Measurements from ENCODE around the gene FRMD3. TPM values are rescaled to one million over a fixed set of nuclear protein-coding genes. Genes with fewer than 3 reads are reported as not detected.

Gene FRMD3
- total RNA-seq, 1 experiment from 2014 or later, result 1.4 TPM

DNA sequence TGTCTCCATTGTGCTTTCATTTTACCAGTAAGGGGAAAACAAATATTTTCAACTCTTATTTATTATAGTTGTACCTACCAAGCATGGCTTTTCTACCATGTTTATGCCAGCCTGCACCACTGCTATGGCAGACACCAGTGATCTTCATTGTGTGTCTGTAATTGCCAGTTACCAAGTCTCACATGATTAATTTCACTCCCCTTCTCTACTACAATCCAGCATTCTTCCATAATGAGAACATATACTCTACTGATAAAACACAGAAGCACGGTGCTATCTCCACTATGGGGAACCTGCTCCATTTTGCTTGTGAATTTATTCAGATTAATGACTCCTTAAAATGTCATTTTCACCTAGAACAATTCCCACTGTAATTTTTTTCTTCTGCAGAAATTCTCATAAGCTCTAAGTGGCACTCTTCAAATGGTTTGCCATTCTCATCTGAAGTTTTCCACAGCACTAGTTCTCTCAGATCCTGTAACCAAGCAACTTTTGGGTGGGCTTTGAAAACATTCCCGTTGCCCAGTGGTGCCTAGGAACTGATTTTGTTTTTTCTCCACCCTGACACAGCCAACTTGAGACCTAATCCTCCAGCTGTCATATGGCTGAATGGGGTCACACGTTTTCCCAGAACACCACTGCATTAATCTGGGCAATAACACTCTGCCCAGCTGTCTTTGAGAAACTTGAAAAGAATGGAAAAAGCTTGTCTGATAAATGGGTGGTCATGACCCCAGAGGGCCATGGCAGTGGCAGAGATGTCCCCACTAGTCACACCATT is 252.6 kb downstream of the FRMD3 start:
- H3K27ac Mint-ChIP-seq, result no peak overlapping the region
- ATAC-seq (no peak), DNase-seq (ENCODE audit: low spot score) (no peak)
- H3K27me3 Mint-ChIP-seq (ENCODE audit: low read depth), result no peaks in the 10 kb centered on the region
- H3K9me3 Mint-ChIP-seq, result no peaks in the 10 kb centered on the region
- no peak for TF ChIP-seq ZNF416 (CRISPR knock-in tag; IDR thresholded peaks at IDR 0.05)
- no peak for TF ChIP-seq NR2C2 (CRISPR knock-in tag; IDR thresholded peaks at IDR 0.05)
- TF ChIP-seq IRF2 (CRISPR knock-in tag; IDR thresholded peaks at IDR 0.05; ENCODE audit: borderline replicate concordance, low read depth), result no peak
- no peak for TF ChIP-seq FOXP1 (CRISPR knock-in tag; IDR thresholded peaks at IDR 0.05; ENCODE audit: borderline replicate concordance)
- no peak for TF ChIP-seq SMAD3 (CRISPR knock-in tag; IDR thresholded peaks at IDR 0.05; ENCODE audit: borderline replicate concordance)
- TF ChIP-seq, protein P1, sequence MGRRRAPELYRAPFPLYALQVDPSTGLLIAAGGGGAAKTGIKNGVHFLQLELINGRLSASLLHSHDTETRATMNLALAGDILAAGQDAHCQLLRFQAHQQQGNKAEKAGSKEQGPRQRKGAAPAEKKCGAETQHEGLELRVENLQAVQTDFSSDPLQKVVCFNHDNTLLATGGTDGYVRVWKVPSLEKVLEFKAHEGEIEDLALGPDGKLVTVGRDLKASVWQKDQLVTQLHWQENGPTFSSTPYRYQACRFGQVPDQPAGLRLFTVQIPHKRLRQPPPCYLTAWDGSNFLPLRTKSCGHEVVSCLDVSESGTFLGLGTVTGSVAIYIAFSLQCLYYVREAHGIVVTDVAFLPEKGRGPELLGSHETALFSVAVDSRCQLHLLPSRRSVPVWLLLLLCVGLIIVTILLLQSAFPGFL (CRISPR knock-in tag; IDR thresholded peaks at IDR 0.05; ENCODE audit: borderline replicate concordance), result no peak
- TF ChIP-seq, protein P2, sequence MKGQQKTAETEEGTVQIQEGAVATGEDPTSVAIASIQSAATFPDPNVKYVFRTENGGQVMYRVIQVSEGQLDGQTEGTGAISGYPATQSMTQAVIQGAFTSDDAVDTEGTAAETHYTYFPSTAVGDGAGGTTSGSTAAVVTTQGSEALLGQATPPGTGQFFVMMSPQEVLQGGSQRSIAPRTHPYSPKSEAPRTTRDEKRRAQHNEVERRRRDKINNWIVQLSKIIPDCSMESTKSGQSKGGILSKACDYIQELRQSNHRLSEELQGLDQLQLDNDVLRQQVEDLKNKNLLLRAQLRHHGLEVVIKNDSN (CRISPR knock-in tag; IDR thresholded peaks at IDR 0.05), result no peak
- TF ChIP-seq FOXJ3 (CRISPR knock-in tag; IDR thresholded peaks at IDR 0.05; ENCODE audit: borderline replicate concordance), result no peak
- no peak for TF ChIP-seq TEAD4 (CRISPR knock-in tag; IDR thresholded peaks at IDR 0.05)
- TF ChIP-seq, protein P3, sequence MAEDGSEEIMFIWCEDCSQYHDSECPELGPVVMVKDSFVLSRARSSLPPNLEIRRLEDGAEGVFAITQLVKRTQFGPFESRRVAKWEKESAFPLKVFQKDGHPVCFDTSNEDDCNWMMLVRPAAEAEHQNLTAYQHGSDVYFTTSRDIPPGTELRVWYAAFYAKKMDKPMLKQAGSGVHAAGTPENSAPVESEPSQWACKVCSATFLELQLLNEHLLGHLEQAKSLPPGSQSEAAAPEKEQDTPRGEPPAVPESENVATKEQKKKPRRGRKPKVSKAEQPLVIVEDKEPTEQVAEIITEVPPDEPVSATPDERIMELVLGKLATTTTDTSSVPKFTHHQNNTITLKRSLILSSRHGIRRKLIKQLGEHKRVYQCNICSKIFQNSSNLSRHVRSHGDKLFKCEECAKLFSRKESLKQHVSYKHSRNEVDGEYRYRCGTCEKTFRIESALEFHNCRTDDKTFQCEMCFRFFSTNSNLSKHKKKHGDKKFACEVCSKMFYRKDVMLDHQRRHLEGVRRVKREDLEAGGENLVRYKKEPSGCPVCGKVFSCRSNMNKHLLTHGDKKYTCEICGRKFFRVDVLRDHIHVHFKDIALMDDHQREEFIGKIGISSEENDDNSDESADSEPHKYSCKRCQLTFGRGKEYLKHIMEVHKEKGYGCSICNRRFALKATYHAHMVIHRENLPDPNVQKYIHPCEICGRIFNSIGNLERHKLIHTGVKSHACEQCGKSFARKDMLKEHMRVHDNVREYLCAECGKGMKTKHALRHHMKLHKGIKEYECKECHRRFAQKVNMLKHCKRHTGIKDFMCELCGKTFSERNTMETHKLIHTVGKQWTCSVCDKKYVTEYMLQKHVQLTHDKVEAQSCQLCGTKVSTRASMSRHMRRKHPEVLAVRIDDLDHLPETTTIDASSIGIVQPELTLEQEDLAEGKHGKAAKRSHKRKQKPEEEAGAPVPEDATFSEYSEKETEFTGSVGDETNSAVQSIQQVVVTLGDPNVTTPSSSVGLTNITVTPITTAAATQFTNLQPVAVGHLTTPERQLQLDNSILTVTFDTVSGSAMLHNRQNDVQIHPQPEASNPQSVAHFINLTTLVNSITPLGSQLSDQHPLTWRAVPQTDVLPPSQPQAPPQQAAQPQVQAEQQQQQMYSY (CRISPR knock-in tag; IDR thresholded peaks at IDR 0.05), result no peak
- TF ChIP-seq ATF1 (CRISPR knock-in tag; IDR thresholded peaks at IDR 0.05), result no peak
- TF ChIP-seq, protein P4, sequence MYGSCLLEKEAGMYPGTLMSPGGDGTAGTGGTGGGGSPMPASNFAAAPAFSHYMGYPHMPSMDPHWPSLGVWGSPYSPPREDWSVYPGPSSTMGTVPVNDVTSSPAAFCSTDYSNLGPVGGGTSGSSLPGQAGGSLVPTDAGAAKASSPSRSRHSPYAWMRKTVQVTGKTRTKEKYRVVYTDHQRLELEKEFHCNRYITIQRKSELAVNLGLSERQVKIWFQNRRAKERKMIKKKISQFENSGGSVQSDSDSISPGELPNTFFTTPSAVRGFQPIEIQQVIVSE (CRISPR knock-in tag; IDR thresholded peaks at IDR 0.05; ENCODE audit: borderline replicate concordance), result no peak
- no peak for TF ChIP-seq FOXK1 (CRISPR knock-in tag; IDR thresholded peaks at IDR 0.05)
- TF ChIP-seq, protein P5, sequence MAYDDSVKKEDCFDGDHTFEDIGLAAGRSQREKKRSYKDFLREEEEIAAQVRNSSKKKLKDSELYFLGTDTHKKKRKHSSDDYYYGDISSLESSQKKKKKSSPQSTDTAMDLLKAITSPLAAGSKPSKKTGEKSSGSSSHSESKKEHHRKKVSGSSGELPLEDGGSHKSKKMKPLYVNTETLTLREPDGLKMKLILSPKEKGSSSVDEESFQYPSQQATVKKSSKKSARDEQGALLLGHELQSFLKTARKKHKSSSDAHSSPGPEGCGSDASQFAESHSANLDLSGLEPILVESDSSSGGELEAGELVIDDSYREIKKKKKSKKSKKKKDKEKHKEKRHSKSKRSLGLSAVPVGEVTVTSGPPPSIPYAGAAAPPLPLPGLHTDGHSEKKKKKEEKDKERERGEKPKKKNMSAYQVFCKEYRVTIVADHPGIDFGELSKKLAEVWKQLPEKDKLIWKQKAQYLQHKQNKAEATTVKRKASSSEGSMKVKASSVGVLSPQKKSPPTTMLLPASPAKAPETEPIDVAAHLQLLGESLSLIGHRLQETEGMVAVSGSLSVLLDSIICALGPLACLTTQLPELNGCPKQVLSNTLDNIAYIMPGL (CRISPR knock-in tag; IDR thresholded peaks at IDR 0.05), result no peak
- no peaks in the 10 kb centered on the region for H3K36me3 Mint-ChIP-seq
- H3K4me1 Mint-ChIP-seq, result peaks cover 25% of the 10 kb centered on the region
- POLR2A ChIA-PET, result no interaction called here
- CTCF ChIA-PET, result no interaction called here
- H3K4me3 Mint-ChIP-seq, result no peak overlapping the region

DNA sequence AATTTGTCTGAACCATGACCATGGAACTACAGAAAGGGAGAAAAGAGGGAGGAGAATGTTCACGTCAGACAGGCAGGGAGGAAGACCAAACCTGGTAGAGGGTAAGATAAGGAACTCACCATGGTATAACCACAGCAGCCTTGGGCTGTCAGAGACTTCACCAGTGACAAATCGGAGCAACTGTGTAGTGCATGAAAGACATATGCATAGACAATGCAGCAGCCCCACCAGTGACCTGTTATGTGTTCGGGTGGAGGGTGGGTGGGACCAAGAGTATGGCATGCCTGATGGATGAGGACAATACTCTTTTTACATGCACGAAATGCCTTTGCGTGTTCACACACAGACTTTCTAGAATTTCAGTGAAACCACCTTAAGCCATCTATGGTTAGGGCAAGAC is 253.5 kb downstream of the FRMD3 start:
- no peak for ATAC-seq
- no peak overlapping the region for H3K4me3 Mint-ChIP-seq
- TF ChIP-seq, protein P6, sequence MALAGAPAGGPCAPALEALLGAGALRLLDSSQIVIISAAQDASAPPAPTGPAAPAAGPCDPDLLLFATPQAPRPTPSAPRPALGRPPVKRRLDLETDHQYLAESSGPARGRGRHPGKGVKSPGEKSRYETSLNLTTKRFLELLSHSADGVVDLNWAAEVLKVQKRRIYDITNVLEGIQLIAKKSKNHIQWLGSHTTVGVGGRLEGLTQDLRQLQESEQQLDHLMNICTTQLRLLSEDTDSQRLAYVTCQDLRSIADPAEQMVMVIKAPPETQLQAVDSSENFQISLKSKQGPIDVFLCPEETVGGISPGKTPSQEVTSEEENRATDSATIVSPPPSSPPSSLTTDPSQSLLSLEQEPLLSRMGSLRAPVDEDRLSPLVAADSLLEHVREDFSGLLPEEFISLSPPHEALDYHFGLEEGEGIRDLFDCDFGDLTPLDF (CRISPR knock-in tag; IDR thresholded peaks at IDR 0.05), result no peak
- no peak for TF ChIP-seq HMGA2 (CRISPR knock-in tag; IDR thresholded peaks at IDR 0.05)
- TF ChIP-seq, protein P2 (CRISPR knock-in tag; IDR thresholded peaks at IDR 0.05), result no peak
- no peak for TF ChIP-seq TEAD4 (CRISPR knock-in tag; IDR thresholded peaks at IDR 0.05)
- TF ChIP-seq, protein P4 (CRISPR knock-in tag; IDR thresholded peaks at IDR 0.05; ENCODE audit: borderline replicate concordance), result no peak
- TF ChIP-seq, protein P7, sequence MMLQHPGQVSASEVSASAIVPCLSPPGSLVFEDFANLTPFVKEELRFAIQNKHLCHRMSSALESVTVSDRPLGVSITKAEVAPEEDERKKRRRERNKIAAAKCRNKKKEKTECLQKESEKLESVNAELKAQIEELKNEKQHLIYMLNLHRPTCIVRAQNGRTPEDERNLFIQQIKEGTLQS (CRISPR knock-in tag; conservative IDR thresholded peaks at IDR 0.05), result no peak
- TF ChIP-seq ZNF263 (CRISPR knock-in tag; IDR thresholded peaks at IDR 0.05; ENCODE audit: low read depth), result no peak

More for the DNA sequence above, 253.5 kb downstream of the FRMD3 start:
- Mint-ChIP-seq H3K4me1 (peaks cover 22% of the 10 kb centered on the region), H3K9me3 (peaks cover under 1% of the 10 kb centered on the region; the same call in 1 of the 2 replicates), H3K27me3 (ENCODE audit: low read depth) (no peaks in the 10 kb centered on the region), H3K27ac (no peak overlapping the region), H3K36me3 (no peaks in the 10 kb centered on the region)
- no peak for DNase-seq (ENCODE audit: low spot score)
- ChIA-PET POLR2A (no interaction called here), CTCF (no interaction called here)

Data from WTC11 (cell line).